ENCODE results near the gene ABCG4. TPM values are rescaled to one million over a fixed set of nuclear protein-coding genes. Genes with fewer than 3 reads are reported as not detected.
A peak's percentile ranks its signal among the peaks of the same experiment; 100 is the strongest.

Gene ABCG4
- total and polyA plus RNA-seq, 11 donors = 0.25 to 2.1 (median 0.98) TPM

GRCh38 chr11:119173453-119173852 is 24.6 kb downstream of the ABCG4 start:
- 92 to 96% (median 93%) methylated on average over 13 to 21 of the region's 21 CpGs for WGBS, 4 donors
- peaks cover 0 to 28% (median 5%) of the 10 kb centered on the region in 12 donors for H3K4me1 ChIP-seq
- H3K27ac ChIP-seq = no peak overlapping the region
- peaks cover 0 to 46% (median 39%) of the 10 kb centered on the region in 9 donors for H3K36me3 ChIP-seq
- H3K9me3 ChIP-seq = no peaks in the 10 kb centered on the region
- no peak for DNase-seq
- ATAC-seq = no peak
- intact Hi-C loops (cut with DNase I) = no loop called here
- no peak for TF ChIP-seq CTCF (IDR thresholded peaks at IDR 0.05)
- TF ChIP-seq POLR2A (IDR thresholded peaks at IDR 0.05) = no peak
- H3K27me3 ChIP-seq = no peaks in the 10 kb centered on the region
- no peak overlapping the region for H3K4me3 ChIP-seq

- ATAC-seq (no peak), DNase-seq (no peak)
- TF ChIP-seq POLR2A (IDR thresholded peaks at IDR 0.05) (no peak), CTCF (IDR thresholded peaks at IDR 0.05) (no peak)
- WGBS, 4 donors = 67 to 77% (median 71%) methylated on average over 6 of the region's 6 CpGs
- H3K27ac ChIP-seq = no peak overlapping the region
- peaks cover 0 to 59% (median 47%) of the 10 kb centered on the region in 9 donors for H3K36me3 ChIP-seq
- intact Hi-C loops (cut with DNase I) = no loop called here
- no peak overlapping the region for H3K4me3 ChIP-seq
- H3K27me3 ChIP-seq = no peaks in the 10 kb centered on the region
- peaks cover 0 to 24% (median 0%) of the 10 kb centered on the region in 12 donors for H3K4me1 ChIP-seq
- H3K9me3 ChIP-seq = no peaks in the 10 kb centered on the region
Measured at GRCh38 chr11:119175493-119176077, 26.7 kb downstream of the ABCG4 start.

- intact Hi-C loops (cut with DNase I) = no loop called here
- Histone ChIP-seq H3K27ac (peak overlapping the region in 4 of 12 donors; percentile 6 to 46 (median 26)), H3K9me3 (no peaks in the 10 kb centered on the region), H3K27me3 (no peaks in the 10 kb centered on the region), H3K36me3 (peaks cover 0 to 76% (median 57%) of the 10 kb centered on the region in 9 donors), H3K4me1 (peaks cover 0 to 23% (median 0%) of the 10 kb centered on the region in 12 donors), H3K4me3 (no peak overlapping the region)
- DNase-seq = no peak
- TF ChIP-seq CTCF (IDR thresholded peaks at IDR 0.05) (no peak), POLR2A (IDR thresholded peaks at IDR 0.05) (no peak)
- 53 to 64% (median 58%) methylated on average over 4 of the region's 4 CpGs for WGBS, 4 donors
- ATAC-seq = no peak
Measured at GRCh38 chr11:119178166-119178680, 29.4 kb downstream of the ABCG4 start.

GRCh38 chr11:119179342-119179741 is 30.5 kb downstream of the ABCG4 start:
- ATAC-seq (no peak), DNase-seq (no peak)
- H3K4me3 ChIP-seq = no peak overlapping the region
- H3K4me1 ChIP-seq = peaks cover 0 to 23% (median 0%) of the 10 kb centered on the region in 12 donors
- WGBS, 4 donors = 95 to 96% (median 96%) methylated on average over 6 of the region's 6 CpGs
- intact Hi-C loops (cut with DNase I) = no loop called here
- peaks cover 0 to 78% (median 51%) of the 10 kb centered on the region in 9 donors for H3K36me3 ChIP-seq
- TF ChIP-seq CTCF (IDR thresholded peaks at IDR 0.05) = no peak
- no peak for TF ChIP-seq POLR2A (IDR thresholded peaks at IDR 0.05)
- H3K9me3 ChIP-seq = no peaks in the 10 kb centered on the region
- H3K27ac ChIP-seq = no peak overlapping the region
- H3K27me3 ChIP-seq = no peaks in the 10 kb centered on the region
